Tibial nerve (tissue), 4 donors: Measurements from ENCODE around the gene RHOC.

Source experiments
- CTCF ChIP-seq, 5 experiments: fragments of 200-600 bp in 3 of 5; fragments of 450-650 bp in 2 of 5; sonication (generic) in 3 of 5; IDR thresholded peaks; one replicate each; pipeline ENCODE4 v1.5.1; 2016 to 2019; ENCODE audit warnings: antibody characterized with exemption in 5 of 5, mild to moderate bottlenecking in 3 of 5, moderate library complexity in 2 of 5
- EP300 ChIP-seq, 2 donors: sonication (generic); formaldehyde crosslinking; IDR thresholded peaks; one replicate each; pipeline ENCODE4 v1.6.1; 2017; ENCODE audit warnings: antibody characterized with exemption in 2 of 2, mild to moderate bottlenecking in 1 of 2
- POLR2A ChIP-seq, 2 donors: fragments of 450-650 bp; IDR thresholded peaks; one replicate each; pipeline ENCODE4 v1.6.1; 2017; ENCODE audit warnings: antibody characterized with exemption in 2 of 2, mild to moderate bottlenecking in 2 of 2, moderate library complexity in 2 of 2

GRCh38 chr1:112731451-112731850 lies 24.5 kb upstream of the RHOC start:
- TF ChIP-seq CTCF (IDR thresholded peaks at IDR 0.05) (no peak), POLR2A (IDR thresholded peaks at IDR 0.05) (no peak), EP300 (IDR thresholded peaks at IDR 0.05) (no peak)
